ENCODE data around the gene PCBP3.

DNA sequence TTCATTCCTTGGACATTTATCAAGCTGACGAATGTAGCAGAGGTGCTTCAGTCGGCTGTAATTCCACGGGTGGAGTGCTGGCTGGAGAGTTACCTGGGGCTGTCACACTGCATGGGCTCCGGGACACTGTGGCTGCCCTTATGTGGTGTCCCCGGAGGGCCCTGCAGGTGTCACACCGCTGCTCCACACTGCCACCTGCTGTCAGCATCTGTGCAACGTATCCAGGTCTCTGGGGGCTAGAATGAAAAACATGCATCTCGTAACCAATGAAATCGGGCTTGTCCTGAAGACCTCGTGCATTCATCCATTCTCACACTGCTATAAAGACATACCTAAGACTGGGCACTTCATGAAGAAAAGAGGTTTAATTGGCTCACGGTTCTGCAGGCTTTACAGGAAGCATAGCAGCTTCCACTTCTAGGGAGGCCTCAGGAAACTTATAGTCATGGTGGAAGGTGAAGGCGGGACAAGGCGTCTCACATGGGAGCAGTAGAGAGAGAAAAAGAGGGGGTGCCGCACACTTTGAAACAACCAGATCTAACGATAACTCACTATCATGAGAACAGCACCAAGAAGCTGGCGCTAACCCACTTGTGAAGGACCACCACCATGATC lies 46.7 kb upstream of the PCBP3 start:
- TF ChIP-seq, protein P1, sequence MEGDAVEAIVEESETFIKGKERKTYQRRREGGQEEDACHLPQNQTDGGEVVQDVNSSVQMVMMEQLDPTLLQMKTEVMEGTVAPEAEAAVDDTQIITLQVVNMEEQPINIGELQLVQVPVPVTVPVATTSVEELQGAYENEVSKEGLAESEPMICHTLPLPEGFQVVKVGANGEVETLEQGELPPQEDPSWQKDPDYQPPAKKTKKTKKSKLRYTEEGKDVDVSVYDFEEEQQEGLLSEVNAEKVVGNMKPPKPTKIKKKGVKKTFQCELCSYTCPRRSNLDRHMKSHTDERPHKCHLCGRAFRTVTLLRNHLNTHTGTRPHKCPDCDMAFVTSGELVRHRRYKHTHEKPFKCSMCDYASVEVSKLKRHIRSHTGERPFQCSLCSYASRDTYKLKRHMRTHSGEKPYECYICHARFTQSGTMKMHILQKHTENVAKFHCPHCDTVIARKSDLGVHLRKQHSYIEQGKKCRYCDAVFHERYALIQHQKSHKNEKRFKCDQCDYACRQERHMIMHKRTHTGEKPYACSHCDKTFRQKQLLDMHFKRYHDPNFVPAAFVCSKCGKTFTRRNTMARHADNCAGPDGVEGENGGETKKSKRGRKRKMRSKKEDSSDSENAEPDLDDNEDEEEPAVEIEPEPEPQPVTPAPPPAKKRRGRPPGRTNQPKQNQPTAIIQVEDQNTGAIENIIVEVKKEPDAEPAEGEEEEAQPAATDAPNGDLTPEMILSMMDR (IDR thresholded peaks at IDR 0.05): peak; percentile 59 to 86 (median 78)
- TF ChIP-seq POLR2A (IDR thresholded peaks at IDR 0.05): no peak
